Type B pancreatic cell (in vitro differentiated cells): ENCODE results near the gene NR1H2. TPM values are rescaled to one million over a fixed set of nuclear protein-coding genes. Genes with fewer than 3 reads are reported as not detected.

Experiments
- DNase-seq: peaks from one replicate; pipeline ENCODE4 v3.0.0; 2021; ENCODE audit warnings: mixed read lengths; ENCODE audit not compliant: unreplicated experiment; ENCODE audit errors: extremely low spot score
- H3K27ac Mint-ChIP-seq: 2 replicates; pipeline ENCODE4 v1.8.0; 2021; ENCODE audit warnings: mild to moderate bottlenecking, mixed read lengths
- H3K27me3 Mint-ChIP-seq: 2 replicates; pipeline ENCODE4 v1.8.0; 2021; ENCODE audit warnings: mixed read lengths
- H3K36me3 Mint-ChIP-seq: 2 replicates; pipeline ENCODE4 v1.8.0; 2021; ENCODE audit warnings: mixed read lengths
- H3K4me1 Mint-ChIP-seq: one replicate; pipeline ENCODE4 v1.8.0; 2021; ENCODE audit warnings: mixed read lengths; ENCODE audit not compliant: unreplicated experiment
- H3K4me3 Mint-ChIP-seq: 2 replicates; pipeline ENCODE4 v1.8.0; 2021; ENCODE audit warnings: mild to moderate bottlenecking, mixed read lengths
- H3K9me3 Mint-ChIP-seq: 2 replicates; pipeline ENCODE4 v1.8.0; 2021; ENCODE audit warnings: mixed read lengths
- CTCF ChIP-seq: fragments of 200-600 bp; sonication (generic); conservative IDR thresholded peaks from 2 replicates; pipeline ENCODE4 v1.5.0; 2021; ENCODE audit warnings: antibody characterized with exemption, mild to moderate bottlenecking
- total RNA-seq: library from RNA; stranded (reverse); gene quantifications from 2 replicates; pipeline ENCODE4 v1.2.1, GENCODE V29; 2021; ENCODE audit warnings: low replicate concordance

NR1H2 gene
- total RNA-seq, 1 donor from 2014 or later: 30.3 TPM

- Mint-ChIP-seq H3K4me1 (peaks cover 4% of the 10 kb centered on the region), H3K9me3 (no peaks in the 10 kb centered on the region), H3K4me3 (no peak overlapping the region), H3K36me3 (peaks cover 26% of the 10 kb centered on the region), H3K27ac (no peak overlapping the region), H3K27me3 (no peaks in the 10 kb centered on the region)
- no peak for TF ChIP-seq CTCF
- no peak for DNase-seq
Measured at GRCh38 chr19:50393589-50393988, 17.3 kb downstream of the NR1H2 start.

- Mint-ChIP-seq H3K4me3 (no peak overlapping the region), H3K27ac (no peak overlapping the region), H3K36me3 (peaks cover 26% of the 10 kb centered on the region), H3K4me1 (peaks cover 4% of the 10 kb centered on the region), H3K9me3 (no peaks in the 10 kb centered on the region), H3K27me3 (no peaks in the 10 kb centered on the region)
- no peak for TF ChIP-seq CTCF
- no peak for DNase-seq
Measured at GRCh38 chr19:50394017-50394416, 17.8 kb downstream of the NR1H2 start.

- H3K36me3 Mint-ChIP-seq: peaks cover 18% of the 10 kb centered on the region
- H3K27me3 Mint-ChIP-seq: no peaks in the 10 kb centered on the region
- peaks cover 4% of the 10 kb centered on the region for H3K4me1 Mint-ChIP-seq
- no peaks in the 10 kb centered on the region for H3K9me3 Mint-ChIP-seq
- H3K27ac Mint-ChIP-seq: no peak overlapping the region
- no peak for TF ChIP-seq CTCF
- no peak for DNase-seq
- no peak overlapping the region for H3K4me3 Mint-ChIP-seq
Measured at GRCh38 chr19:50398675-50399367, 22.6 kb downstream of the NR1H2 start.

- H3K27me3 Mint-ChIP-seq: no peaks in the 10 kb centered on the region
- H3K27ac Mint-ChIP-seq: no peak overlapping the region
- H3K9me3 Mint-ChIP-seq: no peaks in the 10 kb centered on the region
Measured at GRCh38 chr19:50399368-50399745, 23.1 kb downstream of the NR1H2 start.

GRCh38 chr19:50401605-50402450 is 25.6 kb downstream of the NR1H2 start:
- TF ChIP-seq CTCF: no peak
- no peaks in the 10 kb centered on the region for H3K9me3 Mint-ChIP-seq
- DNase-seq: peak; percentile 68
- no peak overlapping the region for H3K4me3 Mint-ChIP-seq
- H3K27ac Mint-ChIP-seq: no peak overlapping the region
- no peaks in the 10 kb centered on the region for H3K27me3 Mint-ChIP-seq
- peaks cover 4% of the 10 kb centered on the region for H3K4me1 Mint-ChIP-seq
- peaks cover 14% of the 10 kb centered on the region for H3K36me3 Mint-ChIP-seq

More at GRCh38 chr19:50399368-50399745, 23.1 kb downstream of the NR1H2 start:
- TF ChIP-seq CTCF: no peak
- no peak for DNase-seq
- peaks cover 4% of the 10 kb centered on the region for H3K4me1 Mint-ChIP-seq
- H3K4me3 Mint-ChIP-seq: no peak overlapping the region
- H3K36me3 Mint-ChIP-seq: peaks cover 14% of the 10 kb centered on the region
